B cell (primary cell): ENCODE measurements around the gene WIF1. TPM values are rescaled to one million over a fixed set of nuclear protein-coding genes. Genes with fewer than 3 reads are reported as not detected.

Experiments
- ATAC-seq: fragments of 200-7000 bp; cut with Tn5 transposase; one replicate; pipeline ENCODE4 v1.10.0; 2021; ENCODE audit warnings: low read depth, mild to moderate bottlenecking, moderate number of reproducible peaks, moderate library complexity
- CTCF ChIA-PET: fragments of 350-600 bp; sonication (Branson Sonifier 250); formaldehyde crosslinking; loops from one replicate; lab custom pipeline; 2021; ENCODE audit warnings: antibody characterized with exemption, inconsistent platforms; lab: Charles Lee
- POLR2A ChIA-PET: fragments of 350-600 bp; sonication (Branson Sonifier 250); formaldehyde crosslinking; loops from one replicate; lab custom pipeline; 2021; ENCODE audit warnings: antibody characterized with exemption; lab: Charles Lee
- DNase-seq: peaks from one replicate; pipeline ENCODE4 v3.0.0; 2013
- H2AFZ ChIP-seq: 2 replicates; pipeline ENCODE4 v1.6.1; 2012; ENCODE audit warnings: mild to moderate bottlenecking, low read depth, low read length; ENCODE audit not compliant: insufficient read depth, poor library complexity, severe bottlenecking
- H3K27ac ChIP-seq, 2 donors: 1 replicate in 1 of 2; 2 replicates in 1 of 2; pipeline ENCODE4 v1.5.1; 2012 to 2013; ENCODE audit warnings: low read length in 2 of 2, mild to moderate bottlenecking in 2 of 2, moderate library complexity in 1 of 2
- H3K27me3 ChIP-seq, 4 experiments: fragments of 200-600 bp in 1 of 4; sonication (generic) in 1 of 4; replicated peaks in 1 of 4; 1 replicate in 2 of 4; 2 replicates in 2 of 4; pipeline versions ENCODE4 v1.6.1 to v1.7.0; 2013 to 2016; ENCODE audit warnings: low read length in 3 of 4, mild to moderate bottlenecking in 2 of 4, mixed read lengths in 1 of 4, moderate library complexity in 1 of 4; ENCODE audit not compliant: insufficient read depth in 4 of 4, control insufficient read depth in 3 of 4; ENCODE audit errors: control extremely low read depth in 1 of 4
- H3K36me3 ChIP-seq, 2 experiments: replicated peaks in 1 of 2; 1 replicate in 1 of 2; 2 replicates in 1 of 2; pipeline versions ENCODE4 v1.6.1 to v1.7.1; 2013; ENCODE audit warnings: low read length in 1 of 2; ENCODE audit not compliant: insufficient read depth in 2 of 2, control insufficient read depth in 1 of 2; ENCODE audit errors: control extremely low read depth in 1 of 2, extremely low read depth in 1 of 2
- H3K4me1 ChIP-seq, 2 donors: fragments of 200-600 bp in 1 of 2; sonication (generic) in 1 of 2; 1 replicate in 1 of 2; 2 replicates in 1 of 2; pipeline versions ENCODE4 v1.5.1 to v1.6.1; 2013 to 2017; ENCODE audit warnings: low read length in 2 of 2; ENCODE audit not compliant: control insufficient read depth in 2 of 2, insufficient read depth in 2 of 2
- H3K4me2 ChIP-seq: replicated peaks from 2 replicates; pipeline ENCODE3; 2012; ENCODE audit warnings: mild to moderate bottlenecking, low read depth, low read length; ENCODE audit not compliant: poor library complexity, severe bottlenecking
- H3K4me3 ChIP-seq, 5 experiments: fragments of 200-600 bp in 1 of 5; sonication (generic) in 1 of 5; 1 replicate in 3 of 5; 2 replicates in 2 of 5; pipeline versions ENCODE4 v1.5.1 to v1.7.0; 2011 to 2016; ENCODE audit warnings: low read length in 4 of 5, mild to moderate bottlenecking in 4 of 5, low read depth in 2 of 5, control low read depth in 1 of 5, moderate library complexity in 1 of 5; ENCODE audit not compliant: insufficient read depth in 1 of 5; ENCODE audit errors: control extremely low read depth in 1 of 5, extremely low read depth in 1 of 5
- H3K79me2 ChIP-seq: fragments of 200-600 bp; sonication (generic); one replicate; pipeline ENCODE4 v1.6.0; 2016; ENCODE audit warnings: low read length; ENCODE audit not compliant: control insufficient read depth, insufficient read depth
- H3K9ac ChIP-seq: fragments of 200-600 bp; sonication (generic); 2 replicates; pipeline ENCODE4 v1.6.1; 2017; ENCODE audit warnings: mild to moderate bottlenecking, low read length, moderate library complexity
- H3K9me3 ChIP-seq, 3 donors: one replicate each; pipeline versions ENCODE4 v1.6.1 to v1.7.1; 2013; ENCODE audit warnings: low read length in 2 of 3; ENCODE audit not compliant: control insufficient read depth in 2 of 3, insufficient read depth in 1 of 3; ENCODE audit errors: control extremely low read depth in 1 of 3
- H4K20me1 ChIP-seq: 2 replicates; pipeline ENCODE4 v1.6.0; 2012; ENCODE audit warnings: mild to moderate bottlenecking, low read length; ENCODE audit not compliant: insufficient read depth, control insufficient read depth, poor library complexity, severe bottlenecking
- H3K27ac Mint-ChIP-seq: one replicate; pipeline ENCODE4 v1.8.0; 2021; ENCODE audit warnings: mixed read lengths
- H3K27me3 Mint-ChIP-seq: one replicate; pipeline ENCODE4 v1.8.0; 2021; ENCODE audit warnings: mixed read lengths
- H3K4me1 Mint-ChIP-seq: one replicate; pipeline ENCODE4 v1.8.0; 2021; ENCODE audit warnings: mixed read lengths
- H3K4me3 Mint-ChIP-seq: one replicate; pipeline ENCODE4 v1.8.0; 2021; ENCODE audit warnings: mixed read lengths
- H3K9me3 Mint-ChIP-seq: one replicate; pipeline ENCODE4 v1.8.0; 2022; ENCODE audit warnings: mixed read lengths; ENCODE audit not compliant: insufficient read depth
- CTCF ChIP-seq: fragments of 200-600 bp; IDR thresholded peaks from one replicate; pipeline ENCODE4 v1.8.0; 2022; ENCODE audit warnings: antibody characterized with exemption, mild to moderate bottlenecking
- EZH2 ChIP-seq: IDR thresholded peaks from 2 replicates; pipeline ENCODE4 v1.6.1; 2012; ENCODE audit warnings: borderline replicate concordance, low read depth, mild to moderate bottlenecking, moderate library complexity, low read length; ENCODE audit not compliant: insufficient read depth, poor library complexity, severe bottlenecking
- WGBS: methylation state at CpG from one replicate; pipeline ENCODE4 v1.1.5; 2013; ENCODE audit warnings: missing lambda C conversion rate; ENCODE audit not compliant: insufficient coverage; 5-methylcytosine and 5-hydroxymethylcytosine counted together
- intact Hi-C: fragments of 100-400 bp; cut with micrococcal nuclease; formaldehyde crosslinking; loops from one replicate; pipeline ENCODE4 v1.10.0; 2022
- polyA plus RNA-seq: library from polyadenylated mRNA; depleted of rRNA; stranded (reverse); fragments of >200 nt; gene quantifications from 2 replicates; pipeline ENCODE4 v1.2.3, GENCODE V29; 2012
- total RNA-seq, 2 donors: library from RNA; stranded (reverse); fragments of 120-200 nt in 1 of 2; gene quantifications; 1 replicate in 1 of 2; 2 replicates in 1 of 2; pipeline versions ENCODE4 v1.2.3 to v1.2.4, GENCODE V29; 2013 to 2022

Gene WIF1
- total and polyA plus RNA-seq, 2 donors (not counting 1 experiment from before 2014, with no cell fraction given) = not detected

GRCh38 chr12:65083581-65083980 is 37.5 kb downstream of the WIF1 start:
- Histone ChIP-seq H3K27ac (no peak overlapping the region), H2AFZ (no peak overlapping the region), H3K27me3 (peaks cover 0 to 6% (median 2%) of the 10 kb centered on the region in 4 experiments), H3K4me1 (no peaks in the 10 kb centered on the region), H3K4me2 (no peak overlapping the region), H3K9me3 (no peaks in the 10 kb centered on the region), H3K4me3 (no peak overlapping the region), H3K79me2 (no peaks in the 10 kb centered on the region), H3K36me3 (no peaks in the 10 kb centered on the region), H3K9ac (no peak overlapping the region), H4K20me1 (no peaks in the 10 kb centered on the region)
- Mint-ChIP-seq H3K27me3 (peaks cover 30% of the 10 kb centered on the region), H3K9me3 (no peaks in the 10 kb centered on the region), H3K4me3 (no peak overlapping the region), H3K27ac (no peak overlapping the region), H3K4me1 (no peaks in the 10 kb centered on the region)
- intact Hi-C loops = no loop called here
- DNase-seq = no peak
- POLR2A ChIA-PET = no interaction called here
- TF ChIP-seq CTCF (peak; percentile 12), EZH2 (no peak)
- CTCF ChIA-PET = no interaction called here
- 100% methylated on average over 2 of the region's 2 CpGs for WGBS
- no peak for ATAC-seq

GRCh38 chr12:65082406-65082805 is 38.7 kb downstream of the WIF1 start:
- no peaks in the 10 kb centered on the region for H3K4me1 ChIP-seq
- H2AFZ ChIP-seq = no peak overlapping the region
- no peak overlapping the region for H3K27ac ChIP-seq
- ATAC-seq (no peak), DNase-seq (no peak)
- H3K9ac ChIP-seq = no peak overlapping the region
- H3K79me2 ChIP-seq = no peaks in the 10 kb centered on the region
- peaks cover 0 to 6% (median 2%) of the 10 kb centered on the region in 4 experiments for H3K27me3 ChIP-seq
- H3K4me3 Mint-ChIP-seq = no peak overlapping the region
- H3K9me3 Mint-ChIP-seq = no peaks in the 10 kb centered on the region
- H3K4me2 ChIP-seq = no peak overlapping the region
- H3K9me3 ChIP-seq = no peaks in the 10 kb centered on the region
- no peak overlapping the region for H3K27ac Mint-ChIP-seq
- no peaks in the 10 kb centered on the region for H4K20me1 ChIP-seq
- H3K27me3 Mint-ChIP-seq = peaks cover 37% of the 10 kb centered on the region
- intact Hi-C loops = no loop called here
- CTCF ChIA-PET = no interaction called here
- H3K4me3 ChIP-seq = no peak overlapping the region
- no peak for TF ChIP-seq EZH2
- POLR2A ChIA-PET = no interaction called here
- H3K36me3 ChIP-seq = no peaks in the 10 kb centered on the region
- no peaks in the 10 kb centered on the region for H3K4me1 Mint-ChIP-seq
